ENCODE data around the gene ATL1.

GRCh38 chr14:50534416-50534815 is 25.5 kb upstream of the ATL1 start:
- TF ChIP-seq CTCF (IDR thresholded peaks at IDR 0.05) (no peak), POLR2A (IDR thresholded peaks at IDR 0.05) (no peak)

All from uterus (tissue), 2 donors.